GM19468 (cell line): ENCODE results near the gene NR1I3.
A peak's percentile ranks its signal among the peaks of the same experiment; 100 is the strongest.
"Not testable (repeated sequence)": the region's sequence is repeated elsewhere in the genome, so short reads cannot be mapped to it uniquely, and the experiment has no call there.

Source experiments
- ATAC-seq: cut with Tn5 transposase; IDR thresholded peaks from one replicate; pipeline ENCODE4 v1.9.1; 2021; ENCODE audit warnings: mild to moderate bottlenecking, moderate library complexity, moderate number of reproducible peaks; ENCODE audit not compliant: unreplicated experiment; ENCODE audit errors: extremely low read depth

Gene NR1I3

GRCh38 chr1:161255302-161255701, 17.3 kb upstream of the NR1I3 start:
- not testable (repeated sequence) for ATAC-seq

DNA sequence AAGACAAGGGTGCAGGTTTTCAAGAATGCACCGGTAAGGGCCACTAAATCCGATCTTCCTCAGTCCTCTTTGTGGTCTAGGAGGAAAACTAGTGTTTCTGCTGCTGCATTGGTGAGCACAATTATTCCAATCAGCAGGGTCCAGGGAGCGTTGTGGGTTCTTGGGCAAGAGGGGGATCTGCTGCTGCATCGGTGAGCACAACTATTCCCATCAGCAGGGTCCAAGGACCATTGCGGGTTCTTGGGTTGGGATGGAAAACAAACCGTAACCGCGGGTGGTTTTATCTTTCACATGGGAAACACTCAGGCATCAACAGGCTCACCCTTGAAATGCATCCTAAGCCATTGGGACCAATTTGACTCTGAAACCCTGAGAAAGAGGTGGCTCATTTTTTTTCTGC, 13.6 kb upstream of the NR1I3 start:
- ATAC-seq, result no peak

DNA sequence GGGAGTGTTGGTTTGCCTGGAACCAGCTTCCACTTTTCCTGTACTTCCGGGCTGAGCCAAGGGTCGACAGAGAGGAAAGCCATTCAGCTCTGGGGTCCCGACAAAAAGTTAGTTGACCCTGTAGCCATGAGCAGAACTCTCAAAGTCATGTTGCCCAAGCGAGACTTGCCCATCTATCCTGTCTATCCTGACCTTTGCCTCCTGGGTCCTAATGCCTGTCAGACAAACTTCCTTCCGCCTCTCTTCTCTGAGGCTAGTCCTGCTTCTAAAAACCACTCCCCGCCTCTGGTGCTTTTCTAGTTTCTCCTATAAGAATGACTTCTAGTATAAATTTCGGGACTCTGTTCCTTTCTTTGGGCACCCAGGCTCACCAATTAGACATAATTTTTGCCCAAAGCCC, 12.8 kb upstream of the NR1I3 start:
- no peak for ATAC-seq

- ATAC-seq, result not testable (repeated sequence)
Observed at GRCh38 chr1:161250100-161250499, 12.1 kb upstream of the NR1I3 start.

DNA sequence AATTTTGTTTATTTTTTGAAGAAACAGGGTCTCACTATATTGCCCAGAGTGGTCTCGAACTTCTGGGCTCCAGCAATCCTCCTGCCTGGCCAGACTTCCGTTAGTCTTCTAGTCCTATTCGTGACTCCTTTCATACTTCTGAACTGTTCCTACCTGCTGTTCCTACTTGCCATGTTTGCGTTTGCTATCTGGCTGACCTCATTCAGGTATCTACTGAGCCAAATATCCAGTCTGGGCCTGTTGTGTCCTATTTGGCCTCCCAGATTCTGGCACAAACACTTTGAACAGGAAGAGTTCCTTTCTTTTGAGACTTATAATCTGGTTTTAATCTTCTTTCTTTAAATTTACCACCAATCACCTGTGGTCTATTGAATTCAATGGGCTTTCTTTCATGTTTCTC, 6.9 kb upstream of the NR1I3 start:
- no peak for ATAC-seq

- ATAC-seq, result no peak
Observed at GRCh38 chr1:161242313-161242712, 4.3 kb upstream of the NR1I3 start.

GRCh38 chr1:161241682-161242081, 3.7 kb upstream of the NR1I3 start:
- no peak for ATAC-seq

GRCh38 chr1:161235957-161236775, 1.8 kb downstream of the NR1I3 start:
- ATAC-seq, result no peak

GRCh38 chr1:161233102-161233501, 4.9 kb downstream of the NR1I3 start:
- ATAC-seq, result no peak

GRCh38 chr1:161230762-161231161, 7.2 kb downstream of the NR1I3 start:
- no peak for ATAC-seq

DNA sequence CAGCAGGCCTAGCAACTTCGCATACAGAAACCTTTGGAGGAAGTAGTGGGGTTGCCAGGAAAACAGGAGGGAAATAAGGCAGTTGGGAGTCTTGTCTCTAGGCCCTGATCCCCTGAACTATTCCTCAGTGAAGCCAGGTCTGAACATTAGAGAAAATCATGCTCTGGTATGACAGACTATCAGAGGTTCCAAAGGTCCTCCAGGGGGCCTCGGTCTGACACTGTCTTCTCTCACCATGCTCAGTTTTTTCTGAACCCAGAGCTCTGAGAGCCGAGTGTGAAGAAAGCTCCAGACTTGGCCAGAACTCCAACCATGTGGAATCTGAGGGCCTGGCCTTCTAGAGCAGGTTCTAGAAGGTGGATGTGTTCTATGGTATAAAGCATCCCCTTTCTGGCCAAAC, 8.1 kb downstream of the NR1I3 start:
- no peak for ATAC-seq

- ATAC-seq, result no peak
Observed at GRCh38 chr1:161228032-161228431, 10.0 kb downstream of the NR1I3 start.

DNA sequence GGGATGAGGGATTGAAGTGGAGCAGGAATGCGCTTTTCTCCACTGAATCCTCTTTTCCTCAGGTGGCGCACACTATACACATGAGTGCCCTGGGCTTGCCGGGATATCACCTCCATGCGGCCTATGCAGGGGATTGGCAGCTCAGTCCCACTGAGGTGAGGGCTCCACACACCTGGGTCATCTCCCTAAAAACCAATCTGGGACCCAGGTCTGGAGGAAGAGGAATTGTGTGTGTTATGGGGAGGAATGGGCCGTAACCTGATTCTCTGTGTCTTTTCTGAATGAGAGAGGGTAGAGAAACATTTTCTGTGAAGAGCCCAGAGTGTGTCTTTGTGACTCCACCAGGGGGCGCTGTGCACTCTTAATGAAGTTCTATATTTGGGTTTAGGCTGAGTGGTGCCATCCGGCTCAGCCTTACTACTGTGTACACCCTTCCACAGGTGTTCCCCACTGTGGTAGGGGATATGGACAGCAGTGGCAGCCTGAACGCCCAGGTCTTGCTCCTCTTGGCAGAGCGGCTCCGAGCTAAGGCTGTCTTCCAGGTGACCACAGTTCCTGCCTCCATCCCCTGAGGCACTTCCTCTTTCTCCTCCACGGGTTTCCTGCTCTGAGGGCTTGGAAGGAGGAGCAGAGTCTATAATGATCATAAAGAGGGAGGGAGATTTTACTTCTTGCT, 10.7 kb downstream of the NR1I3 start:
- ATAC-seq, result no peak

DNA sequence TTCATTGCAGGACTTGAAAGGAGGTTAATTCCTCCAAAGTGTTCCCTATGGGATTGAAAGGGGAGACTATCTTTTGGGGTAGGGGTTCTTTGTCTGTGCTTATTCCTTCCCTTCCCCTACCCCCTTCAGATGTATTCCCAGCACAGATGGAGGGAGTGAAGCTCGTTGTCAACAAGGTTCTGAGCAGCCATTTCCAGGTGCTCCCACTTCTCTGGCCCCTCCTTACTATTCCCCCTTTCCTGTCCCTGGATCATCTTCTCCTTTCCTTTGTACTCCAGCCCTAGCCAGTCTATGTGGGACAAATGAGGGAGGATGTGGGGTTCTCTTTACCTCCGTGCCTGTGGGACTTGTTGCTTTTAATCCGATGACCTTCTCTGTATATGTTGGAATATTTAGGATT, 11.2 kb downstream of the NR1I3 start:
- no peak for ATAC-seq

GRCh38 chr1:161226320-161226711, 11.7 kb downstream of the NR1I3 start:
- no peak for ATAC-seq

- ATAC-seq, result peak; percentile 88
Observed at GRCh38 chr1:161225534-161226319, 12.3 kb downstream of the NR1I3 start, which contains the start of gene TOMM40L. Gene TOMM40L, plus strand, starts transcription at chr1:161226060. Its CDS starts 430 bp downstream, at chr1:161226490.

DNA sequence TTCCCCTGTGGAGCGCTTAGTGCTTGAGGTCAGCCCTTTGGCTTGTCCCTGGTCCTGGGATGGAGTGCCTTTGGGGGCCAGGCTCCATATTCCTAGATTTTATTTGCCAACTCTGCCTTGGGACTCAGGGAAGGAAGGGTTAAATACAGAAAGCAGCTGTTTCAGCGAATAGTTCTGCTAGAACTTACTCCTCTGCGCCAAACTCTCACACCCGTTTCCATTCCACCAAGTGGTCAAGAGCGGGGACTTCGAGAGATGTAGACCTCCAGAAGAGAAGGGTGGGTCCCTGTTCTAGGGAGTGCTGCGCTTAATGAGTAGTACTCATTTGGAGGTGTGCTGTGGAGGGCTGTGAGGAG, 12.8 kb downstream of the NR1I3 start:
- no peak for ATAC-seq

GRCh38 chr1:161224695-161225087, 13.3 kb downstream of the NR1I3 start:
- ATAC-seq, result not testable (repeated sequence)

DNA sequence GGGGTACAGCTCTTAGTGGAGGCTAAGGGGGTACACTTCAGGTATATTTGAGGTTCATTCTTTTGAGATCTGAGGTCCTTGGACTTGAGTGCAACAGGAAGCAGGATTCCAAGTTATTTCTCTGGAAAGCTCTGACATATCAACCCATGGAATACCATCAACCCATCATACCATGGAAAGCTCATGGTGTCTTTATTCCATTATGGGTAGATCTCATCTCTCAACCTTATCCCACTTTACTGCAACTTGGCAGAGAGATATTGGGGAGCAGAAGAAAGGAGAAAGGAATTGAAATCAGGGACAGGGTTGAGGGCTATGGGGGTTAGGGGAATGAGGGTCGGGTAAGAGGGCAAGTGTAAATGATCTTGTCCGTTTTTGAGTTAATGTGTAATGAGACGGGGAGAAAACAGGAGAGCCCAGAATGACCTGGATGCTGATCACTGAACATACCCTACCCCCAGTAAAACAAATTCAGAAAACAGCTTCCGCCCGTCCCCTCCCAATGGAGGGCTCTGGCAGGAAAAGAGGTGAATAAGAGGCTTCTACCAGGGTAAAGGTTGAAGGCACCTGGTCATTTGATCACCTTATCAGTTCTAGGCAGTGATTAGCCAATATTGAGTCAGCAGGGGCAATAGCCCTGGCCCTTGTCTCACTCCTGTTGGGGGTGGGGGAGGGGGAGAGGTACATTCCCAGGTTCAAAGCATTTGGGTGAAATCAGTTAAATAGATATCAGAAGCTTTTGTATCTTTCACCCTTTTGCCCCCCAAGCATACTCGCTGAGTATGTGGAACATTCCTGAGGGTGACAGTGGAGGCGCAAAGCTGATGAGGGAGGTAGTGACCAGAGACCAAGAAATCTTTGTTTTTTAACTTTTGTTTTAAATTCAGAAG, 14.0 kb downstream of the NR1I3 start:
- ATAC-seq, result no peak
